ENCODE data around the gene TBX5.

The TBX5 gene

DNA sequence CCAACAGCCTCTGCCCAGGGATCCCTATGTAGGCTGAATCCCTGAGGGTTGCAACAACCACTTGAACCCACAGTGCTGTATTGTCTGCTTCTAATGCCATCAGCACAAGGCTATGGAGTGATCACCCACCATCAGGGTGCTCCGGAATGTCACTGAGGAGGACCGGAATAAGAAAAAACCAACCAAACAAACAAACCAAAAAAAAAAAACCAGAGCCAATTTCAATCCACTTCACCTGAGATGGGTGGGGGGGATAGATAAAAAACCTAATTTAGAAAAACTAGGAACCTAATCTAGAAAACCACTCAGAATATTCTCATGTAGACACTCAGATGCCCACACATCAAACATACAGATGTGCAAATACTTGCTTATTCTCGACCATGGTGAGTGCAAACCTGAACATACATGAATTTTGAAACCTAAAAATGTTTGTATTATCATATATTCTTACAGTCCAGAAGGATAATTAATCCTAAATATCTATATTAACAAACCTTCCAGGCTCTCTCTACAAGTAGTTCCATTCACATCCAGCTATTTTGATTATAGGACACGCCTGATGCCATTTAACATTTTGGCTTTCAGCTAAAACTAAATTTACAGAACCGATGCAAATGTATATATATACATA lies 3.7 kb downstream of the TBX5 start:
- DNase-seq (ENCODE audit: extremely low read depth, insufficient read length): no peak
- no peak overlapping the region for H3K4me3 ChIP-seq (replicated peaks; ENCODE audit: low read depth, low read length)
- no peaks in the 10 kb centered on the region for H3K36me3 ChIP-seq (ENCODE audit: control insufficient read depth, insufficient read depth, low read length)
- TF ChIP-seq, protein P1, sequence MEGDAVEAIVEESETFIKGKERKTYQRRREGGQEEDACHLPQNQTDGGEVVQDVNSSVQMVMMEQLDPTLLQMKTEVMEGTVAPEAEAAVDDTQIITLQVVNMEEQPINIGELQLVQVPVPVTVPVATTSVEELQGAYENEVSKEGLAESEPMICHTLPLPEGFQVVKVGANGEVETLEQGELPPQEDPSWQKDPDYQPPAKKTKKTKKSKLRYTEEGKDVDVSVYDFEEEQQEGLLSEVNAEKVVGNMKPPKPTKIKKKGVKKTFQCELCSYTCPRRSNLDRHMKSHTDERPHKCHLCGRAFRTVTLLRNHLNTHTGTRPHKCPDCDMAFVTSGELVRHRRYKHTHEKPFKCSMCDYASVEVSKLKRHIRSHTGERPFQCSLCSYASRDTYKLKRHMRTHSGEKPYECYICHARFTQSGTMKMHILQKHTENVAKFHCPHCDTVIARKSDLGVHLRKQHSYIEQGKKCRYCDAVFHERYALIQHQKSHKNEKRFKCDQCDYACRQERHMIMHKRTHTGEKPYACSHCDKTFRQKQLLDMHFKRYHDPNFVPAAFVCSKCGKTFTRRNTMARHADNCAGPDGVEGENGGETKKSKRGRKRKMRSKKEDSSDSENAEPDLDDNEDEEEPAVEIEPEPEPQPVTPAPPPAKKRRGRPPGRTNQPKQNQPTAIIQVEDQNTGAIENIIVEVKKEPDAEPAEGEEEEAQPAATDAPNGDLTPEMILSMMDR (IDR thresholded peaks at IDR 0.05; ENCODE audit: insufficient read depth, low read length, poor library complexity, severe bottlenecking): no peak
- peaks cover 2% of the 10 kb centered on the region for H3K27me3 ChIP-seq (replicated peaks; ENCODE audit: control insufficient read depth, insufficient read depth, low read length)

DNA sequence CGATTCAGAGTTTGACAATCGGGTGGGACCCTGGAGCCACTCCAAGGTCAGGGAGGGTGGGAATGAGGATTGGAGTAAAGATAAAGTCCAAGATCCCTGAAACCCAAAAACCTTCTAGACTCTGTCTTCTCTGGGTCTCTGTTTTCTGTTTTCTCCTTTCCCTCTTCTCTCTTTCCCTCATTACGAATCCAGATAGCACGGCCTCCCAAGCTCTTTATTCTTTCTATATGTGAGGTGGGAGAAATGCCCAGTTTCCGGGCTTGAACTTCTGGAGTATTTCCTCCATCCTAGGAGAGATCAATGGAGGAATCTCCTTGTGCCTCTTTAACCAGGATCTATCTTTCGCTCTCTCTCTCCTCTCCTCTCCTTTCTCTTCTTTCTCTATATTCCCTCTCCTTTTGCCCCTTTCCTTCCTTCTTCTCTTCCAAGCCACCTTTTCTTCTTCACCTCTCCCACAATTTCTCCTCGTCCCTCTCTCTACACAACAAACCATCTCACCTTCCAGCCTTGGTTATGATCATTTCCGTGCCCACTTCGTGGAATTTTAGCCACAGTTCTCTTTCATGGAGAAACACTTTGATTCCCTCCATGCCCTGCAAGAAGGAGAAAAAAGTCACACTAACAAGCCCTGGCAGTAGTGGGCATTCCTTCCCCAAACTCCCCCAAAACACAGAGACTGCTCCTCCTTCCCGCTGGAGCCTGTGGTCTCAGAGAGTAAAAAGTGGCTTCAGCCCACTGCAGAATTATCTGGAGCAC lies 4.4 kb downstream of the TBX5 start:
- Histone ChIP-seq H3K4me3 (replicated peaks; ENCODE audit: low read depth, low read length) (no peak overlapping the region), H3K36me3 (ENCODE audit: control insufficient read depth, insufficient read depth, low read length) (no peaks in the 10 kb centered on the region), H3K27me3 (replicated peaks; ENCODE audit: control insufficient read depth, insufficient read depth, low read length) (peaks cover 5% of the 10 kb centered on the region)
- TF ChIP-seq, protein P1 (IDR thresholded peaks at IDR 0.05; ENCODE audit: insufficient read depth, low read length, poor library complexity, severe bottlenecking): no peak
- no peak for DNase-seq (ENCODE audit: extremely low read depth, insufficient read length)

DNA sequence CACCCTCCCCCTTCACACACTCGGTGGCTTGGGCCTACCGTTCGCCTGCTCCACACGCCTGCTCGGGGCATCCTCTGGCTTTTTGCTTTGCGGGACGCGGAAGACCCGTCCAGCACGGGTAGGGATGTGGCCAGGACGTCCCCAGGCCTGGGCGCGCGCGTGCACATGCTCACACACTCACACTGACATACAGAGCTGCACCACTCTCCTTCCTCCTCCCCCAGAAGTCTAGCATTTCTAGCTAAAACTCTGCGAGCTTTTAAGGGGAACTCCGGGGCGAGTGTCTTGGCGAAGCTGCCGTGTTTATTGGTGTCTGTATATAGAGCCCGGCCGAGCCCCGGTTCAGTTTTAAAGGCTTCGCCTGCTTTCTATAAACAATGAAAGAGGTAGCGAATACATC lies 5.0 kb downstream of the TBX5 start:
- H3K4me3 ChIP-seq (replicated peaks; ENCODE audit: low read depth, low read length): no peak overlapping the region
- TF ChIP-seq, protein P1 (IDR thresholded peaks at IDR 0.05; ENCODE audit: insufficient read depth, low read length, poor library complexity, severe bottlenecking): no peak
- peaks cover 5% of the 10 kb centered on the region for H3K27me3 ChIP-seq (replicated peaks; ENCODE audit: control insufficient read depth, insufficient read depth, low read length)
- no peaks in the 10 kb centered on the region for H3K36me3 ChIP-seq (ENCODE audit: control insufficient read depth, insufficient read depth, low read length)
- no peak for DNase-seq (ENCODE audit: extremely low read depth, insufficient read length)

DNA sequence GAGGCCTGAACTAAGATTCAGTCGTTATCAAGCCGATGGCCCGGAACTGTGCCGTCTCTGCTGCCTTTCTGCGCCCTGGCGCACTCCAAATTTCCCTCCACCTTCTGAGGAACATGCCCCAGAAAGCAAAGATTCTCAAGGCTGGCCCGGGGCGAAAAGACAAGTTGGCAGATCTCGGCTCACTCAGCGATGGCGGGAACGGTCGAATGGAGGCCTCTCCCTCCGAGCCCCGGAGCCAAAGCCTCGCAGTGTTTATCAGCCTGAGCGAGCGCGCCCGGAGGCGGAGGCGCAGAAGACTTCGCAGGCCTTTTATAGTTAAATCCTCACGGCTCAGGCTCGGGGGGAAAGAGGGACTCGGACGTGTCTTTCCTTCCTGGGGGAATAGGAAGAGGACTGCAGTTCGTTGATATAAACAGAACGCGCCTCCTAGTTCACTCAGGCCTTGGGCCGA lies 5.6 kb downstream of the TBX5 start:
- Histone ChIP-seq H3K27me3 (replicated peaks; ENCODE audit: control insufficient read depth, insufficient read depth, low read length) (peaks cover 5% of the 10 kb centered on the region), H3K4me3 (replicated peaks; ENCODE audit: low read depth, low read length) (no peak overlapping the region), H3K36me3 (ENCODE audit: control insufficient read depth, insufficient read depth, low read length) (no peaks in the 10 kb centered on the region)
- no peak for DNase-seq (ENCODE audit: extremely low read depth, insufficient read length)
- TF ChIP-seq, protein P1 (IDR thresholded peaks at IDR 0.05; ENCODE audit: insufficient read depth, low read length, poor library complexity, severe bottlenecking): no peak

- TF ChIP-seq, protein P1 (IDR thresholded peaks at IDR 0.05; ENCODE audit: insufficient read depth, low read length, poor library complexity, severe bottlenecking): no peak
- Histone ChIP-seq H3K36me3 (ENCODE audit: control insufficient read depth, insufficient read depth, low read length) (no peaks in the 10 kb centered on the region), H3K4me3 (replicated peaks; ENCODE audit: low read depth, low read length) (no peak overlapping the region), H3K27me3 (replicated peaks; ENCODE audit: control insufficient read depth, insufficient read depth, low read length) (peaks cover 5% of the 10 kb centered on the region)
- DNase-seq (ENCODE audit: extremely low read depth, insufficient read length): no peak
Observed at GRCh38 chr12:114399664-114400211, 6.2 kb downstream of the TBX5 start.

Data from GM06990 (cell line).